Mesothelial cell of epicardium (in vitro differentiated cells): ENCODE results near the gene TMEM38A. TPM values are rescaled to one million over a fixed set of nuclear protein-coding genes. Genes with fewer than 3 reads are reported as not detected.
"Not testable (repeated sequence)": the region's sequence is repeated elsewhere in the genome, so short reads cannot be mapped to it uniquely, and the experiment has no call there.

Source experiments
- DNase-seq, 2 experiments: peaks; one replicate each; pipeline ENCODE4 v3.0.0; 2021; ENCODE audit warnings: low spot score in 2 of 2; ENCODE audit not compliant: unreplicated experiment in 2 of 2
- H3K27ac Mint-ChIP-seq: 2 replicates; pipeline ENCODE4 v1.8.0; 2021; ENCODE audit warnings: mixed read lengths
- H3K27me3 Mint-ChIP-seq: 2 replicates; pipeline ENCODE4 v1.8.0; 2021; ENCODE audit warnings: low read depth, mixed read lengths
- H3K36me3 Mint-ChIP-seq: 2 replicates; pipeline ENCODE4 v1.8.0; 2021; ENCODE audit warnings: mixed read lengths
- H3K4me1 Mint-ChIP-seq: 2 replicates; pipeline ENCODE4 v1.8.0; 2021; ENCODE audit warnings: mixed read lengths
- H3K4me3 Mint-ChIP-seq: 2 replicates; pipeline ENCODE4 v1.8.0; 2021; ENCODE audit warnings: mild to moderate bottlenecking, moderate library complexity, mixed read lengths
- H3K9me3 Mint-ChIP-seq: 2 replicates; pipeline ENCODE4 v1.8.0; 2021; ENCODE audit warnings: mixed read lengths
- total RNA-seq: library from RNA; stranded (reverse); gene quantifications from 3 replicates; pipeline ENCODE4 v1.2.1, GENCODE V29; 2021
- TF ChIP-seq, protein P1 (sequence below): fragments of 200-600 bp; sonication (generic); IDR thresholded peaks from one replicate; pipeline ENCODE4 v1.5.0; 2021; ENCODE audit warnings: antibody characterized with exemption; ENCODE audit not compliant: unreplicated experiment

The TMEM38A gene
- total RNA-seq, 1 donor from 2014 or later: 5.7 TPM

DNA sequence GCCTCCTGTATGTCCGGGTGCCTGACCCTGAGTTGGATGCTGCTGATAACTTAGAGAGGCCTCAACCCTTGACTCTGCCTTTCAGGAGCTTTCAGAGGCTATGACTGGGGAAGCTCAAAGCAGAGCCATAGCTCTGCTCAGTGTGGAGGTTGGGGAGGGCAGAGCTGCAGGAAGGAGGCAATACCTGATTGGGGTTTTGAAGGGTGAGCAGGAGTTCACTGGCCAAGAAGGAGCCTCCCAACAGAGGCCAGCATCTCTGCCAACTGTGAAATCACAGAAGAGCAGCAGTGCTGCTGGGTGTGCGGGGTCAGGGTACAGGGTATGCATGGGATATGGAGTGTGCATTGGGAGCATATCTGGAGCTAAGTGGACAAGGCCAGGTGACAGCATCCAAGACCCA is 21.6 kb downstream of the TMEM38A start:
- Mint-ChIP-seq H3K36me3 (peaks cover 20% of the 10 kb centered on the region), H3K27ac (no peak overlapping the region), H3K4me3 (no peak overlapping the region), H3K9me3 (peaks cover 3% of the 10 kb centered on the region), H3K27me3 (no peaks in the 10 kb centered on the region), H3K4me1 (no peaks in the 10 kb centered on the region)
- TF ChIP-seq, protein P1, sequence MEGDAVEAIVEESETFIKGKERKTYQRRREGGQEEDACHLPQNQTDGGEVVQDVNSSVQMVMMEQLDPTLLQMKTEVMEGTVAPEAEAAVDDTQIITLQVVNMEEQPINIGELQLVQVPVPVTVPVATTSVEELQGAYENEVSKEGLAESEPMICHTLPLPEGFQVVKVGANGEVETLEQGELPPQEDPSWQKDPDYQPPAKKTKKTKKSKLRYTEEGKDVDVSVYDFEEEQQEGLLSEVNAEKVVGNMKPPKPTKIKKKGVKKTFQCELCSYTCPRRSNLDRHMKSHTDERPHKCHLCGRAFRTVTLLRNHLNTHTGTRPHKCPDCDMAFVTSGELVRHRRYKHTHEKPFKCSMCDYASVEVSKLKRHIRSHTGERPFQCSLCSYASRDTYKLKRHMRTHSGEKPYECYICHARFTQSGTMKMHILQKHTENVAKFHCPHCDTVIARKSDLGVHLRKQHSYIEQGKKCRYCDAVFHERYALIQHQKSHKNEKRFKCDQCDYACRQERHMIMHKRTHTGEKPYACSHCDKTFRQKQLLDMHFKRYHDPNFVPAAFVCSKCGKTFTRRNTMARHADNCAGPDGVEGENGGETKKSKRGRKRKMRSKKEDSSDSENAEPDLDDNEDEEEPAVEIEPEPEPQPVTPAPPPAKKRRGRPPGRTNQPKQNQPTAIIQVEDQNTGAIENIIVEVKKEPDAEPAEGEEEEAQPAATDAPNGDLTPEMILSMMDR: no peak
- DNase-seq: no peak

DNA sequence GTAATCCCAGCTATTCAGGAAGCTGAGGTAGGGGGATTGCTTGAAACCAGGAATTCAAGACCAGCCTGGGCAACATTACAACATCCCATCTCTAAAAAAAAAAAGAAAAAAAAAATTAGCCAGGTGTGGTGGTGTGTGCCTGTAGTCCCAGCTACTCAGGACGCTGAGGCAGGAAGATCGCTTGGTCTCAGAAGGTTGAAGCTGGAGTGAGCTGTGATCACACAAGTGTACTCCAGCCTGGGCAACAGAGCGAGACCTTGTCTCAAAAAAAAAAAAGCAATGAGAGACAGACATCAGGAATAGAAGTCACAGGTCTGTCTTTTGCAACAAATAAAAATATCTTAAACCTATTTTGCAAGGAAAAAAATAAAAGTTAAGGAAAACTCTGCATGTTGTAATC is 23.3 kb downstream of the TMEM38A start:
- no peaks in the 10 kb centered on the region for H3K4me1 Mint-ChIP-seq
- peaks cover 3% of the 10 kb centered on the region for H3K9me3 Mint-ChIP-seq
- no peak overlapping the region for H3K4me3 Mint-ChIP-seq
- H3K27ac Mint-ChIP-seq: no peak overlapping the region
- TF ChIP-seq, protein P1: no peak
- no peak for DNase-seq
- H3K27me3 Mint-ChIP-seq: no peaks in the 10 kb centered on the region
- H3K36me3 Mint-ChIP-seq: peaks cover 20% of the 10 kb centered on the region

DNA sequence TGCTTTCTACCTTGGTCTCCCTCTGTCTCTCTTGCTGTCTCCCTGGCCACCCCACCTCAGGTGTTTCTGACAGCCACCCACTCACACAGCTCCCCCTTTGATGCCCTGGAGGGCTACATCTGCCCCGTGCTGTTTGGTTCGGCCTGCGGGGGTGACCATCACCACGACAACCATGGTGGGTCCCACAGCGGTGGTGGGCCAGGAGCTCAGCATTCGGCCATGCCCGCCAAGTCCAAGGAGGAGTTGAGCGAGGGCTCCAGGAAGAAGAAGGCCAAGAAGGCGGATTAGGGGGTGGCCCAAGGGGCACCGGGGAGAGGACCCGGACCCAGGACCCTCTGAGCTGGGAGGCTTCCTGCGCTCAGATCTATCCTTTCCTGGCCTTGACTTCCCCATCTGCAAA is 27.1 kb downstream of the TMEM38A start:
- no peak overlapping the region for H3K4me3 Mint-ChIP-seq
- H3K36me3 Mint-ChIP-seq: no peaks in the 10 kb centered on the region
- no peak for DNase-seq
- no peaks in the 10 kb centered on the region for H3K27me3 Mint-ChIP-seq
- no peak overlapping the region for H3K27ac Mint-ChIP-seq
- TF ChIP-seq, protein P1: no peak
- H3K9me3 Mint-ChIP-seq: peaks cover 4% of the 10 kb centered on the region
- no peaks in the 10 kb centered on the region for H3K4me1 Mint-ChIP-seq

DNA sequence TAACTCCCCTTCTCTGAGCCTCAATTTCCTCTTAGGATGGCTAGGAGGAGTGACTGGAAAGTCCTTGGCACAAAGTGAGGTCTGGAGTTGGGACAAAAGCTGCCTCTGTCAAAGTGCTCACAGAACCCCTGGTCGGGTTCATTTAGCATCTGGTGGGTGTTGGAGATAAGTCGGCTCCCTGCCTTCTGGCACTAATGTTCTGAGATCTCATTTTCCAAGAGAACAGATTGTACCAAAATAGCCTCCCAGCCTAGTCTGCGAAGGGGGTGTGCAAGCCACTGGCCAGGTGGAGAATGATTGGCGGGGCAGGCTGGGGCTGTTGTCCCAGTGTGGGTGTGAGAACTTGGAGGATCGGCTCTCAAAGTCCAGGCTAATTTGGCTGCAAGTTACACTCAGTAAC is 38.0 kb downstream of the TMEM38A start:
- peaks cover 4% of the 10 kb centered on the region for H3K9me3 Mint-ChIP-seq
- no peak for DNase-seq
- H3K27me3 Mint-ChIP-seq: peaks cover 9% of the 10 kb centered on the region
- no peaks in the 10 kb centered on the region for H3K36me3 Mint-ChIP-seq
- H3K27ac Mint-ChIP-seq: no peak overlapping the region
- no peak overlapping the region for H3K4me3 Mint-ChIP-seq
- TF ChIP-seq, protein P1: no peak
- no peaks in the 10 kb centered on the region for H3K4me1 Mint-ChIP-seq

DNA sequence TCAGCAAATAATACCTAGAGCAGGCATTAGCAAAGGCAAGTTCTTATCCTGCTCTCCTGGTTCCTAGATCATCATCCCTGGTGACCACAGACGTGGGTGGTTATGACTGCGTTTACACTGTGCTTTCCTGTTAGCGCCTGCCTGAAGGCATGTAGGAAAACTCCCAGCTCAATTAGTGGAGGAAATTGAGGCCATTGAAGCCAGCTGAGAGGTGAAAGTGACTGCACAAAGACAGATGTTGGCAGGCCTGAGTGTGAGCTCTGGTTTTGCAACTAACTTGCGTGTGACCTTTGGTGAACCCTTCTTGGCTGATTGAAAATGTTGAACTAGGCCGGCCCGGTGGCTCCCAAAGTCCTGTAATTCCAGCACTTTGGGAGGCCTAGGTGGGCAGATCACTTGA is 41.2 kb downstream of the TMEM38A start:
- TF ChIP-seq, protein P1: no peak
- no peak for DNase-seq

DNA sequence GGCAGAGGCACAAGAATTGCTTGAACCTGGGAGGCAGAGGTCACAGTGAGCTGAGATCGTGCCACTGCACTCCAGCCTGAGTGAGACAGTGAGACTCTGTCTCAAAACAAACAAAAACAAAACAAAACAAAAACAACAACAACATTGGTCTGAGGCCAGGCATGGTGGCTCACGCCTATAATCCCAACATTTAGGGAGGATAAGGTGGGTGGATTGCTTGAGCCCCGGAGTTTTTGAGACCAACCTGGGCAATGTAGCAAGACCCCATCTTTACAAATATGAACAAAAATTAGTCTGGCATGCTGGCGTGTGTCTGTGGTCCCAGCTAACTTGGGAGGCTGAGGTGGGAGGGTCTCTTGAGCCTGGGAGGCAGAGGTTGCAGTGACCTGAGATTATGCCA is 42.7 kb downstream of the TMEM38A start:
- Mint-ChIP-seq H3K9me3 (no peaks in the 10 kb centered on the region), H3K4me3 (no peak overlapping the region), H3K27ac (no peak overlapping the region), H3K4me1 (no peaks in the 10 kb centered on the region), H3K36me3 (no peaks in the 10 kb centered on the region), H3K27me3 (peaks cover 14% of the 10 kb centered on the region)
- TF ChIP-seq, protein P1: no peak
- no peak for DNase-seq

More for the DNA sequence above, 41.2 kb downstream of the TMEM38A start:
- no peaks in the 10 kb centered on the region for H3K4me1 Mint-ChIP-seq
- no peaks in the 10 kb centered on the region for H3K9me3 Mint-ChIP-seq
- H3K36me3 Mint-ChIP-seq: no peaks in the 10 kb centered on the region
- peaks cover 12% of the 10 kb centered on the region for H3K27me3 Mint-ChIP-seq
- H3K27ac Mint-ChIP-seq: no peak overlapping the region
- no peak overlapping the region for H3K4me3 Mint-ChIP-seq

DNA sequence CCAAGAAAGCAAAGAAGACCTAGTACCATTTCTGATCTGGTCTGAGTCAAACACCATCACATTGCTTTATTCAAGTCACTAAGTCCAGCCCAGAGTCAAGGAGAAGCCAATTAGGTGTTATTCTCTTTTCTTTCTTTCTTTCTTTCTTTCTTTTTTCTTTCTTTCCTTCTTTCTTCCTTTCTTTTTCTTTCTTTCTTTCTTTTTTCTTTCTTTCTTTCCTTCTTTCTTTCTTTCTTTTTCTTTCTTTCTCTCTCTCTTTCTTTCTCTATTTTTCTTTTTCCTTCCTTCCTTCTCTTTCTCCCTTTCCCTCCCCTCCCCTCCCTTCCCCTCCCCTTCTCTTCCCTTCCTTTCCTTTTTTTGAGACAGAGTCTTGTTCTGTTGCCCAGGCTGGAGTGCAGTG is 49.9 kb downstream of the TMEM38A start:
- peaks cover 18% of the 10 kb centered on the region for H3K27me3 Mint-ChIP-seq
- DNase-seq, H3K4me3 Mint-ChIP-seq, H3K4me1 Mint-ChIP-seq, H3K9me3 Mint-ChIP-seq, H3K36me3 Mint-ChIP-seq, H3K27ac Mint-ChIP-seq: not testable (repeated sequence)

DNA sequence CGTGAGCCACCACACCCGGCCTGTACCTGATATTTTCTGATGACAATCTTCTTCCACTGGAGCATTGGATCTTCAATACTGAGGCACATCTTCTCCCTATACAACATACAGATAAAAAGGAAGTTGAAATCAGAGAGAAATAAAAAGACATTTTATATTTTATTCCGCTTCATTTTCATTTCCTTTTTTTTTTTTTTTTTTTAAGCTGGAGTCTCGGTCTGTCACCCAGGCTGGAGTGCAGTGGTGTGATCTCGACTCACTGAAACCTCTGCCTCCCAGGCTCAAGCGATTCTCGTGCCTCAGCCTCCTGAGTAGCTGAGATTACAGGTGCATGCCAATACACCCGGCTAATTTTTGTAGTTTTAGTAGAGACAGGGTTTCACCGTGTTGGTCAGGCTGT is 51.4 kb downstream of the TMEM38A start:
- H3K4me1 Mint-ChIP-seq, H3K36me3 Mint-ChIP-seq, H3K9me3 Mint-ChIP-seq, H3K4me3 Mint-ChIP-seq, H3K27ac Mint-ChIP-seq, DNase-seq: not testable (repeated sequence)
- H3K27me3 Mint-ChIP-seq: peaks cover 12% of the 10 kb centered on the region
